Mucosa of descending colon (tissue), 3 donors: Measurements from ENCODE around the gene RPS6KB2. TPM values are rescaled to one million over a fixed set of nuclear protein-coding genes. Genes with fewer than 3 reads are reported as not detected.
"Not testable (repeated sequence)": the region's sequence is repeated elsewhere in the genome, so short reads cannot be mapped to it uniquely, and the experiment has no call there.

Experiments
- ATAC-seq: fragments of 200-7000 bp; cut with Tn5 transposase; one replicate; pipeline ENCODE4 v1.9.1; 2020; ENCODE audit warnings: mild to moderate bottlenecking, moderate library complexity
- DNase-seq, 3 donors: peaks; one replicate each; pipeline ENCODE4 v3.0.0-alpha.2; 2020
- H3K36me3 ChIP-seq: fragments of 200-600 bp; one replicate; pipeline ENCODE4 v1.8.0; 2021; ENCODE audit warnings: low read depth, mild to moderate bottlenecking
- H3K4me1 ChIP-seq: fragments of 200-600 bp; one replicate; pipeline ENCODE4 v1.8.0; 2021; ENCODE audit warnings: low read depth, mild to moderate bottlenecking
- H3K4me3 ChIP-seq: fragments of 200-600 bp; one replicate; pipeline ENCODE4 v1.8.0; 2021; ENCODE audit warnings: mild to moderate bottlenecking
- H3K9me3 ChIP-seq: fragments of 200-600 bp; one replicate; pipeline ENCODE4 v1.8.0; 2021; ENCODE audit warnings: mild to moderate bottlenecking
- intact Hi-C, 2 donors: fragments of 100-400 bp; cut with DNase I in 1 of 2; cut with micrococcal nuclease in 1 of 2; formaldehyde crosslinking; loops; one replicate each; pipeline versions ENCODE4 v1.11.0 to v1.11.1; 2022; cut with DNase I, micrococcal nuclease
- total RNA-seq, 3 donors: library from RNA; stranded (reverse); fragmentation: NEBNext Ultra II Directional in 2 of 3; extraction: Animal tissue kit (Norgen Biotek cat#: 25700) in 2 of 3; gene quantifications; one replicate each; pipeline versions ENCODE4 v1.2.1 to v1.2.4, GENCODE V29; 2021 to 2023
- TF ChIP-seq, protein P1 (sequence below): fragments of 200-600 bp; IDR thresholded peaks from one replicate; pipeline ENCODE4 v1.8.0; 2022; ENCODE audit warnings: antibody characterized with exemption, mild to moderate bottlenecking
- donor health status: DM: no; HTN: no; CAD: no; lungs with moderate emphysema.
- donor health status: DM: no; HTN: no; CAD: no.
- donor health status: DM: no; HTN: yes; CAD: no.

Gene RPS6KB2
- total RNA-seq, 3 donors from 2014 or later, result 43.1 to 51.6 (median 45.4) TPM

DNA sequence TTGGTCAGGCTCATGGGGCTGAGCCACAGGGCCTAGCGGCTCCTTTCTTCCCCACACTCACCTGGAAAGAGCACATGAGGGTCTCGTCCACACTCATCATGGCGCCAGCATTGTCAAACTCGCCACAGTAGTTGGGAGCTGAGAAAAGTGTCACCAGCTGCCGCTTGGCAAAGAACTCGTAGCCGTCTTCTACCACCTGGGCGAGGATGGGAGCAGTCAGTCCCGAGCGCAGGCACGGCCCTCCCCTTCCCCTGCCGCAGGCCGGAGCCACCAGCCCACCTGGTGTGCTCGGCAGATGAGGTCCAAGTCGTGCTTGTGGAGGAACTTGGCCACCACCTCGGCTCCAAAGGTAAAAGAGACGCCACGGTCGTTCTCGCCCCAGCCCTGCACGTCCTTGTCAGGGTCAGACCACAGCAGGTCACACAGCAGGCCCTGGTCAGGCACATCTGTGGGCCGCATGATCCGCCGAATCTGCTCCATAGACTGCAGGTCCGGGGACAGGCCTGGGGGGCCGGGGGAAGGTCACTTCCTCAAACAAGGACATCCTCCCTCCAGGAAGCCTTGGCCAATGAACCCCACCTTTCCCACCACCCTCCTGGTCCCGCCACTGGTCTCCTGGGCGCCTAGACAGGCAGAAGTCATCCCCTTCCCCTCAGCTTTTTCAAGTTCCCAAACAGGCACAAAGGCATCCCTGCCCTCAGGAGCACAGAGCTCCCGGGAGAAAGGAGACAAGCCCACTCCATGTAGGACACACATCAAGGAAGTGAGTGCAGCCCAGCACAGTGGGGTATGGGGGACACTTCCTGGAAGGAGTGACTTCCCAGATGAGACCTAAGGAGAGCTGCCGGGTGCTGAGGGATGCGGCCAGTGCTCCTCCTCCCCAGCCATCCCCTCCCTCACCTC lies 29.4 kb upstream of the RPS6KB2 start:
- peaks cover 8% of the 10 kb centered on the region for H3K36me3 ChIP-seq
- H3K9me3 ChIP-seq, result no peaks in the 10 kb centered on the region
- DNase-seq, result peak in 1 of 3 donors; percentile 55
- peaks cover 30% of the 10 kb centered on the region for H3K4me1 ChIP-seq
- intact Hi-C loops, result no loop called here
- no peak overlapping the region for H3K4me3 ChIP-seq
- TF ChIP-seq, protein P1, sequence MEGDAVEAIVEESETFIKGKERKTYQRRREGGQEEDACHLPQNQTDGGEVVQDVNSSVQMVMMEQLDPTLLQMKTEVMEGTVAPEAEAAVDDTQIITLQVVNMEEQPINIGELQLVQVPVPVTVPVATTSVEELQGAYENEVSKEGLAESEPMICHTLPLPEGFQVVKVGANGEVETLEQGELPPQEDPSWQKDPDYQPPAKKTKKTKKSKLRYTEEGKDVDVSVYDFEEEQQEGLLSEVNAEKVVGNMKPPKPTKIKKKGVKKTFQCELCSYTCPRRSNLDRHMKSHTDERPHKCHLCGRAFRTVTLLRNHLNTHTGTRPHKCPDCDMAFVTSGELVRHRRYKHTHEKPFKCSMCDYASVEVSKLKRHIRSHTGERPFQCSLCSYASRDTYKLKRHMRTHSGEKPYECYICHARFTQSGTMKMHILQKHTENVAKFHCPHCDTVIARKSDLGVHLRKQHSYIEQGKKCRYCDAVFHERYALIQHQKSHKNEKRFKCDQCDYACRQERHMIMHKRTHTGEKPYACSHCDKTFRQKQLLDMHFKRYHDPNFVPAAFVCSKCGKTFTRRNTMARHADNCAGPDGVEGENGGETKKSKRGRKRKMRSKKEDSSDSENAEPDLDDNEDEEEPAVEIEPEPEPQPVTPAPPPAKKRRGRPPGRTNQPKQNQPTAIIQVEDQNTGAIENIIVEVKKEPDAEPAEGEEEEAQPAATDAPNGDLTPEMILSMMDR, result no peak
- no peak for ATAC-seq

DNA sequence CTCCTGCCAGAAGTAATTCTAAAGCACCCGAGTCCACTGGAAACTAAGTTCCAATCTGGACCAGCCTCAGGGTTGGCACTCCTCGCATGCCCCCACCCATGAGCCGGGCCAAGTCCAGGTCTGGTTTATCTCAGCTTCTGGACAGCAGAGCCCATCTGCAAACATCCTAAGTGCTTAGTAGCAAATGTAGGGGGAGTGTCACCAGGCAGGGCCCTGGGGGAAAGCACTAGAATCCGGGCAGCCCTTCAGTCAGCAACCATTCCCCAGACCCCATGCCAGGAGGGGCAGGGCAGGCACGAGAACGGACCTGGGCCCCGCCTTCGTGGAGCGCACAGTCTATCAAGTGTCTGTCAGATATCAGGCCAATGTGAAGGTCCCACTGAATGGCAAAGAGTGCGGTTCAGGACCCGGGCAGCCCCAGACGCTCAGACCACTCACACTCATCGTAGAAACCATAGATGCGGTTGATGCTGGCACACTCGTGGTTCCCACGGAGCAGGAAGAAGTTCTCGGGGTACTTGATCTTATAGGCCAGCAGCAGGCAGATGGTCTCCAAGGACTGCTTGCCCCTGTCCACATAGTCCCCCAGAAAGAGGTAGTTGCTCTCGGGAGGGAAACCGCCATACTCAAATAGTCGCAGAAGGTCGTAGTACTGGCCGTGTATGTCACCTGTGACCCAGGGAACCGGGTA lies 27.9 kb upstream of the RPS6KB2 start:
- Histone ChIP-seq H3K36me3 (peaks cover 8% of the 10 kb centered on the region), H3K9me3 (no peaks in the 10 kb centered on the region), H3K4me3 (no peak overlapping the region), H3K4me1 (peaks cover 30% of the 10 kb centered on the region)
- ATAC-seq (no peak), DNase-seq (peak in 1 of 3 donors; percentile 60)
- TF ChIP-seq, protein P1, result no peak
- intact Hi-C loops, result no loop called here

DNA sequence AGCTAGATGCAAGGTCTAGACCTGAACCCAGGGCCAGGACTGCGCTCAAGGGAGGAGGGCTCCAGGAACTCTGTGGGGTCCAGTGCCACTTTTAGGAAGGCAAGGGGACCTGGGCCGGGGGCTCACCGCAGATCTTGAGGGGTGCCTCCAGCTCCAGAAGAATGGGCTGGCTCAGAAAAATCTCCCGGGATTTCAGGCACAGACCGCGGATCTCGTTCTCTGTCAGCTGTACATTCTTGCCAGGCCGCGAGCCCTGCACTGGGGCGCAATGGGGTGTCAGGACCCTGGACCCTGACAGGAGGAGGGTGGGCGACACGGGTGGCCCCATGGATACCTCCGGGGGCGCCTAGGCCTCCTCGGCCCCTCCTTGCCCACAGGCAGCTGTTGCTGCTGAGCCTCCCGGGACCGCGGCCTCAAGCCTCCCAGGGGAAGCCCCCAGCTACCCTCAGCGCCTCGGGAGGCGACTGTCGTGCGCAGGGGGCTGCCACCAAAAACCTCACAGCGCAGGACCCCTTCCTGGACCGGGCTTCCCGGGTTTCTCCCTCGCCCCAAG lies 27.3 kb upstream of the RPS6KB2 start:
- DNase-seq (no peak), ATAC-seq (peak; percentile 0)
- TF ChIP-seq, protein P1, result no peak
- intact Hi-C loops, result no loop called here
- H3K4me1 ChIP-seq, result peaks cover 30% of the 10 kb centered on the region
- H3K9me3 ChIP-seq, result no peaks in the 10 kb centered on the region
- H3K4me3 ChIP-seq, result peak overlapping the region; percentile 76
- H3K36me3 ChIP-seq, result peaks cover 8% of the 10 kb centered on the region

DNA sequence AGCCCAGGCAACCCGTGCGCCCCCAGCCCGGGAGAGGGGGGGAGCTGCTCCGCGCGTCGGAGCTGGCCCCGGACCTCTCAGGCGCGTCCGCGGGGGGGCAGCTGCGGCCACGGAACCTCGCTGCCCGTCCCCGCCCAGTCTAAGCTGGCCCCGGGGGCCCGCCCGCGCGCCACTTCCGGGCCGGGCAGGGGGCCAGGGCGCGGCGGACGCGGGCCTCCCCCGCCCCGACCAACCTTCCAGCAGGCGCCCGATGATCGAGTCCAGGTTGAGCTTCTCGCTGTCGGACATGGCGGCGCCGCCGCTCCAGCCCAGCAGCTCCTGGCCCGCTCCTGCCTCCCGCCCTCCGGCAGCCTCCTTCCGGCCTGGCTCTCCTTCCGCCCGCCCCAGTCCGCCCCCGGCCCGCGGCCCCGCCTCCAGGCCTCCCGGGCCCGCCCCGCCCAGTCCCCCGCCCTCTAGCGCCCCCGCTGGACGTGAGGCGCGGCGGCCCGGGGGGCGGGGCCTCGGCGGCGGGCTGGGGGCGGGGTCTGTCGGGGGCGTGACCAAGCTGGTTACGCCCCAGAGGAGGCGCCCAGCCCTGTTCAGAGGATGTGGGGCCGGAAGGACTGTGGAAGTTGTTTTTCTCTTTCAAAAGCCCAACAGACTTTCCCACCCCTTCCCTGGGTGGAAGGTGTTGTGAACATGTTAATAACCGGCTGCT lies 26.7 kb upstream of the RPS6KB2 start, which contains the start of gene PPP1CA:
TSS of gene PPP1CA (minus strand) at position 364 of the 697 bp plus-strand sequence. CDS start at position 288, 76 bp downstream.
- Histone ChIP-seq H3K4me1 (peaks cover 28% of the 10 kb centered on the region), H3K36me3 (peaks cover 8% of the 10 kb centered on the region), H3K4me3 (peak within 1 kb of the TSS; percentile 76), H3K9me3 (no peaks in the 10 kb centered on the region)
- intact Hi-C loops, result no loop called here
- TF ChIP-seq, protein P1, result peak; percentile 88
- DNase-seq (peak; percentile 92 to 95 (median 95)), ATAC-seq (peak; percentile 90)

DNA sequence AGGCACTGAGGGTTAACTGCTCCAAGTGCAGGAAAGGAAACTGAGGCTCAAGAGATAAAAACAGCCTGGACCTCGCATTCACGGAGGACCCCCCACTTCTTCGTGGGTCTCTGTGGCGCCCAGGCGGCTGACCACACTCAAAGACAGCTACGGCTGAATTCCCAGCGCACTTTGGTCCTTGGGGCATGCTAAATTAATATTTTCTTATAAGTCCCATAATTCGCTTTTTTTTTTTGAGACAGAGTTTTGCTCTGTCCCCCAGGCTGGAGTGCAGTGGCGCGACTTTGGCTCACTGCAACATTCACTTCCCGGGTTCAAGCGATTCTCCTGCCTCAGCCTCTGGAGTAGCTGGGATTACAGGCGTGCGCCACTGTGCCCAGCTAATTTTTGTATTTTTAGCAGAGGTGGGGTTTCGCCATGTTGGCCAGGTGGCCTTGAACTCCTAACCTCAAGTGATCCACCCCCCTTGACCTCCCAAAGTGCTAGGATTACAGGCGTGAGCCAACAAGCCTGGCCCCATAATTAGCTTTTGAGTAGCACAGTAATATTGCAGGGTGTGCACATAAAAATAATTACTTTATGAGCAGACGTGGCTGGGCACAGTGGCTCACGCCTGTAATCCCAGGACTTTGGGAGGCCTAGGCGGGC lies 26.0 kb upstream of the RPS6KB2 start:
- intact Hi-C loops, H3K4me3 ChIP-seq, H3K36me3 ChIP-seq, H3K9me3 ChIP-seq, ATAC-seq: not testable (repeated sequence)
- peak in 2 of 3 donors; percentile 48 to 69 for DNase-seq
- peaks cover 23% of the 10 kb centered on the region for H3K4me1 ChIP-seq

DNA sequence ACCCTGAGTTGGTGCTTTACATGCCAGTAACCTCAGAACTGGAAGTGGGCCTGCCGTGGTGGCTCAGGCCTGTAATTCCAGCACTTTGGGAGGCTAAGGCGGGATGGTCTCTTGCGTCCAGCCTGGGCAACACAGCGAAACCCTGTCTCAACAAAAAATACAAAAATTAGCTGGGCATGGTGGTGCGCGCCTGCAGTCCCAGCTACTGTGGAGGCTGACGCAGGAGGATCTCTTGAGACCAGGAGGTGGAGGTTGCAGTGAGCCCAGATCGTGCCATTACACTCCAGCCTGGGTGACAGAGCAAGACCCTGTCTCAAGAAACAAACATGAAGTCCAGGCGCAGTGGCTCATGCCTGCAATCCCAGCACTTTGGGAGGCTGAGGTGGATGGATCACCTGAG lies 25.2 kb upstream of the RPS6KB2 start:
- peak in 1 of 3 donors; percentile 54 for DNase-seq
- intact Hi-C loops, H3K36me3 ChIP-seq, H3K9me3 ChIP-seq, H3K4me3 ChIP-seq, ATAC-seq: not testable (repeated sequence)
- peaks cover 23% of the 10 kb centered on the region for H3K4me1 ChIP-seq
